ENCODE results near the gene SSU72.

The SSU72 gene

GRCh38 chr1:1574721-1575537 lies at the start of gene SSU72:
Gene SSU72, minus strand, starts transcription at chr1:1574863. Its CDS starts 306 bp downstream, at chr1:1574557.
- peak; percentile 89 to 93 for DNase-seq

DNA sequence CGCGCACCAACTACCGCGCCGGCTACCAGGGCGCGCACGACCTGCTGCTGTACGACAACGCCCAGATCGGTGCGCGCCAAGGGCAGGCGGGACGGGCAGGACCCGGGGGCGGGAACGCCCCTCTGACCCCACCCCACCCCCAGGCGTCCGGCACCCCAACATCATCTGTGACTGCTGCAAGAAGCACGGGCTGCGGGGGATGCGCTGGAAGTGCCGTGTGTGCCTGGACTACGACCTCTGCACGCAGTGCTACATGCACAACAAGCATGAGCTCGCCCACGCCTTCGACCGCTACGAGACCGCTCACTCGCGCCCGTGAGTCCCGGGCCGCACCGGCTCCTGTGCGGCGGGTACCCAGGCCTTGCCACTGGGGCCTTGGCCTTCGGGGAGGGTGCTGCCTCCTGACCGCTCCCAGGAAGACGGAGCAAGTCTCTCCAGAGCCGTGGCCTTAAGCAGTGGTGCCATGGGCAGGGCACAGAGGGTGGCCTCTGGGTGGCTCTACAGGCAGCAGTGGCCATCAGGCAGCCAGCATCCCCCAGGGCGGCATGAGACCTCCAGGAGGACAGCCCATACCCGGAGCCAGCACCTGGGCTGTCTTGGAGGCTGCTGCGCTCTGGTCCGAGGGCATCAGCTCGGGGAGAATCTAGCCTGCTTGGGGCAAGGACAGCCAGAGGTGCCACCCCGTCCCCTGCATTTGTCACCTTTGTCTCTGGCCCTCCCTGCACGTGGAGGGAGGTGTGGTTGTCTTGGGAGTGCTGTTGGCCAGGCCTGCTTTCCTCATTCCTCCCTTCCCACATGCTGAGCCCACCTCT lies 49.2 kb upstream of the SSU72 start:
- DNase-seq = no peak

GRCh38 chr1:1623181-1623630 lies 48.5 kb upstream of the SSU72 start:
- DNase-seq = no peak

DNA sequence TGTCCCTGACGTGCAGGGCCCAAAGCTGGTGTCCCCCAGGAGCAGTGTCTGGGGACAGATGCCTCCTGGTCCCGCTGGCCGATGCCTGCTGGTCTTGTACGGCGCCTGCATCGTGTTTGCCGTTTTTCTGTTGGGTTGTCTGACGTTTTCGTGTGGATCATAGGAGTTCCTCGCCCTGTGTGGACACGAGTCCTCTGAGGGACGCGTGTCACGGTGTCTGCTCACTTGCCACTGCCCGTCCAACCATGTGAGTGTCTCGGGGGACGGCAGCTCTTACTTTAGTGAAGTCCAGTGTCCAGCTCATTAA lies 48.1 kb upstream of the SSU72 start:
- DNase-seq = no peak

- no peak for DNase-seq
Measured at GRCh38 chr1:1622010-1622787, 47.5 kb upstream of the SSU72 start.

- no peak for DNase-seq
Measured at GRCh38 chr1:1621173-1622009, 46.7 kb upstream of the SSU72 start.

- no peak for DNase-seq
Measured at GRCh38 chr1:1620433-1621139, 45.9 kb upstream of the SSU72 start.

- no peak for DNase-seq
Measured at GRCh38 chr1:1619917-1620361, 45.3 kb upstream of the SSU72 start.

- no peak for DNase-seq
Measured at GRCh38 chr1:1618396-1619068, 43.9 kb upstream of the SSU72 start.

GRCh38 chr1:1617925-1618324 lies 43.3 kb upstream of the SSU72 start:
- DNase-seq = no peak

- DNase-seq = no peak
Measured at GRCh38 chr1:1617516-1617915, 42.9 kb upstream of the SSU72 start.

DNA sequence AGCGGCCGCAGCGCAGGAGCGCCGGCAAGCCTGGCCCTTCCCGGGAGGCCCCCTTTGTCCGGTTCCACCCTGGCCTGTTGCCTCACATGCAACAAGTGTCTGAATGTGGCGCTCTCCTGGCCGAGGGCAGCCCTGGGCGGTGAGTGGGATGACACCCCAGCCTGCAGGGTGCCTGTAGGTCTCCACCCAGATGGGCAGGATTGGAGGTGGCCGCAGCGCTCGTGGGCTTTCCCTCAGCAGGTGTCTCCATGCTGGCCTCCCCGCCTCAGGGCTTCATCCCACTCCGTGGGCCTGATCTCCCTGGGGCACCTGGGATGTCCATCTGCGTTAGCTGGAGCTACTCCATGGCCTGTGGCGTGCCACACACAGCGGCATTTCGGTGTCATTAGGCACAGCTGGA lies 42.2 kb upstream of the SSU72 start:
- DNase-seq = no peak

GRCh38 chr1:1616045-1616790 lies 41.6 kb upstream of the SSU72 start:
- DNase-seq = peak in 1 of 2 experiments; percentile 21

DNA sequence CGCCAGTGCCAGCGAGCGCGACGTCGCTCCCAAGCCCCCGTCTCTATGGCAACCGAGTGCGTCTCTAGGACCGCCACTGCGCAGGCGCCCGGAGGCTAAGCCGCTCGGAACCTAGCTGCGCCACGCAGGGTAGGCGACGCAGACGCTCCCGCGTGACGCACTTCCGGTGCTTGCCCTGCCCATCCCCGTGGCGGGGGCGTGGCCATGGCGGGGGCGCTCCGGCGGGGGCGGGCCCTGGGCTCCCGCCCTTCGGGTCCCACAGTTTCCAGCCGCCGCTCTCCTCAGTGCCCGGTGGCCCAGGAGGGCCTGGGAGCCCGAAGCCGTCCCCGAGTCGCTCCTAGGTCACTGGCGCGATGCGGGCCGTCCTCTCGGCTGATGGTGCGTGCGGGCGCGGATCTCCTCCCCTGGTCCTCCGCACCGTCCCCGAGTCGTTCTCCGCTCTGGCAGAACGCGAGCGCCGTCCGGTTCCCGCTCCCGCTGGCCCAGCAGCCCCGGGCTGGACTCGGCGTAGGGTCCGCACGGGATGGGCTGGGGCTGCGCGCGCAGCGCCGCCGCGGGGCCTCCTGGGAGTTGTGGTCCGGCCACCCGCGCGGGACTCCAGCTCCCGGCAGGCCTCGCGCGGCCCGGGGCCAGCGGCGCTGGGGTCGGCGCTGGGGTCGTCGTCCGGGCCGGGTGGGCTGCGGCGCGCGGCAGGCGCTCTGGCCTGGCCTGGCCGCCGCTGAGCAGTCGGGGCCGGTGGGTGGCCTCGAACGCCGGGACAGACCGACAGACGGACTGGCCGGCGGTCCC lies 40.8 kb upstream of the SSU72 start, which contains the start of gene MIB2:
TSS of gene MIB2 (plus strand) at position 245 of the 789 bp plus-strand sequence. CDS start 7,953 bp downstream, outside the sequence.
- DNase-seq = peak; percentile 96 to 97

GRCh38 chr1:1614954-1615255 lies 40.2 kb upstream of the SSU72 start:
- DNase-seq = no peak

- DNase-seq = peak in 1 of 2 experiments; percentile 16
Measured at GRCh38 chr1:1614204-1614953, 39.7 kb upstream of the SSU72 start.

DNA sequence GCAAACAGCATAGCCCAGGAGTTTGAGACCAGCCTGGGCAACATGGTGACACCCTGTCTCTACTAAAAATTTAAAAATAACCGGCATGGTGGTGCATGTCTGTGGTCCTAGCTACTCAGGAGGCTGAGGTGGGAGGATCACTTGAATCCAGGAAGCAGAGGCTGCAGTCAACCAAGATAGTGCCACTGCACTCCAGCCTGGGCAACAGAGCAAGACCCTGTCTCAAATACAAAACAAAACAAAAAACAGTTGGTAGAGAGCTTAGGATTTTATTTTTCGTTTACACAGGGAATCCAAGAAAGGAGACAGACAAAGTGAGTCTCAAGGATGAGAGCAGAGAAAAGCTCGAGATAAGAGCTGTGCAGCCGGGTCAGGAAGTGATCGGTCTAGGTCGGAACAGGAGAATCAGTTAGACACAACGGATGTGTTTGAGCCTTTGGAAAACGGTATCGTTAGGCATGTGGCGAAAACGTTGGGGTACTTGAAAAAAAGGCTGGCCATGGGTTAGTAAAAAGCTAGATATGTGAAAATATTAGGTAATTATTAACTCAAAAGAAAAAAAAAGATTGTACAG lies 38.9 kb upstream of the SSU72 start:
- no peak for DNase-seq

- DNase-seq = no peak
Measured at GRCh38 chr1:1612104-1612400, 37.4 kb upstream of the SSU72 start.

DNA sequence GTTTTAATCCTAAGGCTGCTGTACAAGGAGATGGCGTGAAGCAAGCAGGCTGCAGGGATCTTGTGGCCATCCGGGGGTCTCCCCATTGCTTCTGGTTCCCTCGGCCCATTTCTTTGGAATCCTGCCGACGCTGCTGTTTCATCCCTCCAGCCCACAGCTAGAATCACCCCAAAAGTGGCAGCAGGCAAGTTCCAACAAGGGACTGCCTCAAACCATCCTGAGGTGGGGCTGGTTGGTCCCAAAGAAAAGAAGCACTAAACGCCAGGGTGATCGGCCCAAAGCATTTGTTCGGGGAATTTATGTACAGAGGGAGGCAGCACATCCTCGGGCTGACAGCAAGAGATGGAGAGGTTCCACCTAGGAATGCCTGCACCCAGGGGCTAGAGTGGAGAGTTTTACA lies 36.1 kb upstream of the SSU72 start:
- no peak for DNase-seq
